AG04450 (cell line): Measurements from ENCODE around the gene LCORL. TPM values are rescaled to one million over a fixed set of nuclear protein-coding genes. Genes with fewer than 3 reads are reported as not detected.

Experiments used
- CTCF ChIA-PET: fragments of 300-600, 350-600 bp; formaldehyde crosslinking; extraction: SDS; loops from one replicate; lab custom pipeline; 2022; ENCODE audit warnings: antibody characterized with exemption, inconsistent platforms; lab: Charles Lee
- POLR2A ChIA-PET: fragments of 350-600 bp; formaldehyde crosslinking; extraction: SDS; loops from one replicate; lab custom pipeline; 2021; ENCODE audit warnings: antibody characterized with exemption, inconsistent platforms; lab: Yijun Ruan, JAX
- DNase-seq: peaks from one replicate; pipeline ENCODE4 v3.0.0-alpha.2; 2011; ENCODE audit warnings: low read depth, low spot score
- H3K27ac ChIP-seq: one replicate; pipeline ENCODE4 v1.5.1; 2012; ENCODE audit warnings: low read depth, low read length, control low read depth
- H3K27me3 ChIP-seq: one replicate; pipeline ENCODE4 v1.6.0; 2012; ENCODE audit warnings: low read length; ENCODE audit not compliant: control insufficient read depth, insufficient read depth
- H3K4me3 ChIP-seq: 2 replicates; pipeline ENCODE4 v1.5.1; 2011; ENCODE audit warnings: mild to moderate bottlenecking, low read depth, low read length, control low read depth
- H3K9me3 ChIP-seq: 2 replicates; pipeline ENCODE4 v1.5.1; 2012; ENCODE audit warnings: low read length; ENCODE audit not compliant: control insufficient read depth, insufficient read depth
- CTCF ChIP-seq: IDR thresholded peaks from 2 replicates; pipeline ENCODE4 v1.5.1; 2011; ENCODE audit warnings: low read depth, low read length, control low read depth, inconsistent platforms
- polyA minus RNA-seq: library from RNA; depleted of rRNA, polyadenylated mRNA; stranded (reverse); fragments of >200 nt; gene quantifications from 2 replicates; pipeline ENCODE4 v1.2.3, GENCODE V29; 2011; rRNA and poly(A)+ RNA removed
- polyA plus RNA-seq: library from polyadenylated mRNA; depleted of rRNA; stranded (reverse); fragments of >200 nt; gene quantifications from 2 replicates; pipeline ENCODE4 v1.2.3, GENCODE V29; 2011; rRNA removed

Gene LCORL
- polyA plus RNA-seq (4.3 and 7.2 TPM in 2 replicates), polyA minus RNA-seq (5.7 and 9.1 TPM in 2 replicates)

- ChIA-PET CTCF (interaction anchor here (1.1 to 1.5 kb wide), 2 partner anchors 205 to 473 kb away, joined by 4 to 11 read pairs; no protein-coding TSS in a partner anchor), POLR2A (interaction anchor here (0.7 to 1.4 kb wide), 3 partner anchors 21 to 473 kb away, joined by 3 to 5 read pairs (median 3); partner anchors contain the start of gene DCAF16)
- no peaks in the 10 kb centered on the region; the same call in 1 of the 2 replicates for H3K9me3 ChIP-seq
- H3K27me3 ChIP-seq: peaks cover 6% of the 10 kb centered on the region
- peak; percentile 93 for DNase-seq
- TF ChIP-seq CTCF: no peak; the same call in 1 of the 2 replicates
- H3K27ac ChIP-seq: peak within 1 kb of the TSS; percentile 77
- peak within 1 kb of the TSS; percentile 92 for H3K4me3 ChIP-seq
Observed at GRCh38 chr4:18021720-18022571, at the start of gene LCORL. Gene LCORL (minus strand): TSS chr4:18021755. CDS start chr4:18021751, 4 bp downstream.

- no peak for DNase-seq
- CTCF ChIA-PET: no interaction called here
- TF ChIP-seq CTCF: no peak
- Histone ChIP-seq H3K27me3 (no peaks in the 10 kb centered on the region), H3K4me3 (no peak overlapping the region), H3K27ac (no peak overlapping the region), H3K9me3 (no peaks in the 10 kb centered on the region)
- POLR2A ChIA-PET: no interaction called here
Observed at GRCh38 chr4:18069810-18070209, 48.3 kb upstream of the LCORL start.

GRCh38 chr4:18067031-18067430 lies 45.5 kb upstream of the LCORL start:
- Histone ChIP-seq H3K27ac (no peak overlapping the region), H3K4me3 (no peak overlapping the region), H3K9me3 (no peaks in the 10 kb centered on the region), H3K27me3 (no peaks in the 10 kb centered on the region)
- TF ChIP-seq CTCF: no peak
- POLR2A ChIA-PET: no interaction called here
- CTCF ChIA-PET: interaction anchor here (1.2 kb wide), 1 partner anchor 25 kb away, joined by 3 read pairs; no protein-coding TSS in a partner anchor
- no peak for DNase-seq

GRCh38 chr4:18063079-18063478 lies 41.5 kb upstream of the LCORL start:
- TF ChIP-seq CTCF: no peak
- Histone ChIP-seq H3K9me3 (no peaks in the 10 kb centered on the region), H3K4me3 (no peak overlapping the region), H3K27ac (no peak overlapping the region), H3K27me3 (no peaks in the 10 kb centered on the region)
- ChIA-PET POLR2A (no interaction called here), CTCF (interaction anchor here (1.7 kb wide), 1 partner anchor 20 kb away, joined by 3 read pairs; no protein-coding TSS in a partner anchor)
- DNase-seq: no peak
